Kidney (tissue), 22 donors: ENCODE data around the gene RPP40. TPM values are rescaled to one million over a fixed set of nuclear protein-coding genes. Genes with fewer than 3 reads are reported as not detected.

ENCODE experiments used
- DNase-seq, 5 donors: peaks; one replicate each; pipeline ENCODE4 v3.0.0-alpha.2; 2013 to 2020
- FAIRE-seq: peaks from 2 replicates; lab custom pipeline; 2012; peaks lifted over from hg19 to GRCh38; lab: Jason Lieb, UNC
- H3K27ac ChIP-seq, 2 donors: one replicate each; pipeline ENCODE4 v1.7.0; 2013; ENCODE audit warnings: low read depth in 2 of 2, low read length in 2 of 2, inconsistent platforms in 1 of 2
- H3K27me3 ChIP-seq: one replicate; pipeline ENCODE4 v1.7.1; 2013; ENCODE audit warnings: low read length, inconsistent platforms; ENCODE audit not compliant: control insufficient read depth, insufficient read depth
- H3K36me3 ChIP-seq, 3 donors: one replicate each; pipeline versions ENCODE4 v1.7.0 to v1.7.1; 2013; ENCODE audit warnings: low read length in 3 of 3, control low read depth in 1 of 3, inconsistent platforms in 1 of 3; ENCODE audit not compliant: insufficient read depth in 3 of 3, control insufficient read depth in 2 of 3
- H3K4me1 ChIP-seq, 3 donors: one replicate each; pipeline versions ENCODE4 v1.7.0 to v1.7.1; 2013; ENCODE audit warnings: low read length in 3 of 3, inconsistent platforms in 1 of 3, low read depth in 1 of 3; ENCODE audit not compliant: control insufficient read depth in 2 of 3, insufficient read depth in 2 of 3
- H3K4me3 ChIP-seq, 3 donors: one replicate each; pipeline versions ENCODE4 v1.7.0 to v1.8.1; 2013; ENCODE audit warnings: low read length in 3 of 3, control low read depth in 1 of 3, inconsistent platforms in 1 of 3
- H3K9ac ChIP-seq, 3 donors: one replicate each; pipeline versions ENCODE4 v1.7.0 to v1.7.1; 2013; ENCODE audit warnings: low read length in 3 of 3, control low read depth in 1 of 3, inconsistent platforms in 1 of 3
- H3K9me3 ChIP-seq, 3 donors: one replicate each; pipeline versions ENCODE4 v1.7.0 to v1.7.1; 2013; ENCODE audit warnings: low read length in 3 of 3, control low read depth in 1 of 3, inconsistent platforms in 1 of 3; ENCODE audit not compliant: control insufficient read depth in 2 of 3, insufficient read depth in 1 of 3
- intact Hi-C: fragments of 100-400 bp; cut with DNase I; formaldehyde crosslinking; loops from one replicate; pipeline ENCODE4 v1.11.1; 2022
- long read RNA-seq, 10 donors: library from polyadenylated mRNA in 1 of 10; unstranded in 1 of 10; transcript quantifications; one replicate each; pipeline ENCODE4 v2.0.0 and lab custom pipeline, GENCODE V29; 2021 to 2026
- polyA plus RNA-seq: library from polyadenylated mRNA; stranded (reverse); fragments of 350-450 nt; fragmentation: Illumina TruSeq; extraction: RNeasy Lipid Tissue Mini Kit (QIAGEN cat#74804); gene quantifications from one replicate; pipeline ENCODE4 v1.2.3, GENCODE V29; 2014; ENCODE audit warnings: low read depth, low replicate concordance; ENCODE audit not compliant: insufficient read depth
- total RNA-seq: library from RNA; stranded (reverse); fragmentation: NEBNext Ultra II Directional; extraction: Animal tissue kit (Norgen Biotek cat#: 25700); gene quantifications from one replicate; pipeline ENCODE4 v1.2.1, GENCODE V29; 2021
- TF ChIP-seq, protein P1 (sequence below): IDR thresholded peaks from 3 replicates; pipeline ENCODE4 v1.5.1; 2012; ENCODE audit warnings: mild to moderate bottlenecking, moderate library complexity, borderline replicate concordance; ENCODE audit not compliant: insufficient read depth; ENCODE audit errors: extremely low read depth
- donor health status: control.
- donor health status: control.
- donor health status: control.
- donor health status: control.
- donor health status: control.
- donor health status: DM: yes; HTN: yes; CAD: no.
- donor health status: Normal renal cell carcinoma (clear cell type).

Gene RPP40, protein sequence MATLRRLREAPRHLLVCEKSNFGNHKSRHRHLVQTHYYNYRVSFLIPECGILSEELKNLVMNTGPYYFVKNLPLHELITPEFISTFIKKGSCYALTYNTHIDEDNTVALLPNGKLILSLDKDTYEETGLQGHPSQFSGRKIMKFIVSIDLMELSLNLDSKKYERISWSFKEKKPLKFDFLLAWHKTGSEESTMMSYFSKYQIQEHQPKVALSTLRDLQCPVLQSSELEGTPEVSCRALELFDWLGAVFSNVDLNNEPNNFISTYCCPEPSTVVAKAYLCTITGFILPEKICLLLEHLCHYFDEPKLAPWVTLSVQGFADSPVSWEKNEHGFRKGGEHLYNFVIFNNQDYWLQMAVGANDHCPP
- total RNA-seq (3.7 TPM), polyA plus RNA-seq (7.4 TPM)
- long read RNA-seq, donor 1, partial matches to known transcripts = 0 of 1 reads
- long read RNA-seq, donor 1, other reads (novel, unspliced or antisense) = 0 of 1 reads
- long read RNA-seq, donor 2, transcript RPP40-202 (8 exons, 1,483 nt) = major isoform, 6 of 6 reads
- long read RNA-seq, donor 2, partial matches to known transcripts = 0 of 6 reads
- long read RNA-seq, donor 2, other reads (novel, unspliced or antisense) = 0 of 6 reads
- long read RNA-seq, donor 3, partial matches to known transcripts = 0 of 6 reads
- long read RNA-seq, donor 3, other reads (novel, unspliced or antisense) = 0 of 6 reads
- long read RNA-seq, donor 4, transcript RPP40-202 (8 exons, 1,483 nt) = major isoform, 6 of 9 reads
- long read RNA-seq, donor 4, partial matches to known transcripts = 0 of 9 reads
- long read RNA-seq, donor 4, other reads (novel, unspliced or antisense) = 0 of 9 reads
- long read RNA-seq, donor 5 = 0 reads
- long read RNA-seq, donor 6, transcript RPP40-202 (8 exons, 1,483 nt) = major isoform, 11 of 12 reads
- long read RNA-seq, donor 6, partial matches to known transcripts = 0 of 12 reads
- long read RNA-seq, donor 6, other reads (novel, unspliced or antisense) = 0 of 12 reads
- long read RNA-seq, donor 7, partial matches to known transcripts = 0 of 3 reads
- long read RNA-seq, donor 7, other reads (novel, unspliced or antisense) = 0 of 3 reads
- long read RNA-seq, donor 8, transcript RPP40-202 (8 exons, 1,483 nt) = major isoform, 5 of 7 reads
- long read RNA-seq, donor 8, partial matches to known transcripts = 0 of 7 reads
- long read RNA-seq, donor 8, other reads (novel, unspliced or antisense) = 0 of 7 reads
- long read RNA-seq, donor 9, partial matches to known transcripts = 0 of 1 reads
- long read RNA-seq, donor 9, other reads (novel, unspliced or antisense) = 0 of 1 reads
- long read RNA-seq, donor 10, partial matches to known transcripts = 0 of 4 reads
- long read RNA-seq, donor 10, other reads (novel, unspliced or antisense) = 0 of 4 reads

DNA sequence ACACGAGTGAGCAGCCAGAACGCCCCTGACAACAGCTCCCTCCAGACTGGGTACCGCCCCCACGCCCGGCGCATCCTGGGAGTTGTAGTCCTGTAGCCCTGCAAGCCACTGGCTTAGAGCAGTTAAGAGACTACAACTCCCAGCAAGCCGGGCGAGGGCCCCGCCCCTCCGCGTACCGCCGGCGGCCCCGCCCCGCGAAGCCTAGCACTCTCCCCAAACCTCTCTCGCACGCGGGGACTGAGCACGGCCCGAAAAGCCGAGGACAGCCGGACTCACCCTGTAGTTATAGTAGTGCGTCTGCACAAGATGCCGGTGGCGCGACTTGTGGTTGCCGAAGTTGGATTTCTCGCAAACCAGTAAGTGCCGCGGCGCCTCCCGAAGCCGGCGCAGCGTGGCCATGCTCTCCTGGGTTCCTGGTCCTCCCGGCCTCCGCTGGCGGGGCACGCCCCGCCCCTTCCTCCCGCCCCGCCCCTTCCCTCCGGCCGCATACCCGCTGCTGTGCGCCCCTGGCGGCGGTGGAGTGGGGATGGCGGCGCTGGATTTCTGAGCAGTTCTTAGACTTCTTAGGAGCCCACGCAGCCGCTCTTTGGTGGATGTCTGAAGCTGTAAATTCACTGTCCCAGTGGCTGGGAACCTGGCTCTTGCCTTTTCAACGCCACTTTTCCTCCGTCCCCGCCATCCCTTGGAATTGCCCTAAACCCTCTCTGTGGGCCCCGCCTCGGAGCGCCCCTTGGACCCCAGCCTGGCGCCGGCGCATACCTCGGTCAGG is at the start of gene RPP40:
RPP40 (minus strand) TSS at position 434 of the 769 bp plus-strand sequence; CDS start at position 399, 35 bp downstream.
- no peaks in the 10 kb centered on the region for H3K4me1 ChIP-seq
- TF ChIP-seq, protein P1, sequence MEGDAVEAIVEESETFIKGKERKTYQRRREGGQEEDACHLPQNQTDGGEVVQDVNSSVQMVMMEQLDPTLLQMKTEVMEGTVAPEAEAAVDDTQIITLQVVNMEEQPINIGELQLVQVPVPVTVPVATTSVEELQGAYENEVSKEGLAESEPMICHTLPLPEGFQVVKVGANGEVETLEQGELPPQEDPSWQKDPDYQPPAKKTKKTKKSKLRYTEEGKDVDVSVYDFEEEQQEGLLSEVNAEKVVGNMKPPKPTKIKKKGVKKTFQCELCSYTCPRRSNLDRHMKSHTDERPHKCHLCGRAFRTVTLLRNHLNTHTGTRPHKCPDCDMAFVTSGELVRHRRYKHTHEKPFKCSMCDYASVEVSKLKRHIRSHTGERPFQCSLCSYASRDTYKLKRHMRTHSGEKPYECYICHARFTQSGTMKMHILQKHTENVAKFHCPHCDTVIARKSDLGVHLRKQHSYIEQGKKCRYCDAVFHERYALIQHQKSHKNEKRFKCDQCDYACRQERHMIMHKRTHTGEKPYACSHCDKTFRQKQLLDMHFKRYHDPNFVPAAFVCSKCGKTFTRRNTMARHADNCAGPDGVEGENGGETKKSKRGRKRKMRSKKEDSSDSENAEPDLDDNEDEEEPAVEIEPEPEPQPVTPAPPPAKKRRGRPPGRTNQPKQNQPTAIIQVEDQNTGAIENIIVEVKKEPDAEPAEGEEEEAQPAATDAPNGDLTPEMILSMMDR = peak; percentile 69
- H3K36me3 ChIP-seq = no peaks in the 10 kb centered on the region
- DNase-seq (peak; percentile 98 to 99 (median 98)), FAIRE-seq (no peak)
- no peaks in the 10 kb centered on the region for H3K27me3 ChIP-seq
- no peaks in the 10 kb centered on the region for H3K9me3 ChIP-seq
- peak within 1 kb of the TSS; percentile 64 to 89 (median 74) for H3K9ac ChIP-seq
- peak within 1 kb of the TSS; percentile 80 to 88 (median 88) for H3K4me3 ChIP-seq
- H3K27ac ChIP-seq = peak within 1 kb of the TSS; percentile 72 to 85
- intact Hi-C loops = no loop called here

DNA sequence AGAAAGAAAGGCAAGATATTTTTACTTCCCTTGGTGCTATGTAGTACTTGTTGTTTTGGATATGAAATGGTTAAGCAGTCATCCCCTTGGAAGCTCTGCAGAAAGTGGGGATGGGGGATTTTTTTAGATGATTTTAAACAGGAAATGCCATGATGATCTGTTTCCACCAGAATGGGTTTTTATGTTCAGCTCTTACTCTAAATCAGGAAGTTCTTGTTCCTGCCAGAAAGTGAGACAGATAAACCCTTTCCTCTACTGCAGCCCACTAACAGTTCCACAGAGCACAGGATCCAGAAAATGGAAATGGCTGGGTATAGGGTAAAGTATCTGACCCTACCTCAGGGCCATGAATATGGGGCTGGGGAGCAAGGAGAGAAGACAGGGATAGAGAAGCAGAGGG is 49.2 kb upstream of the RPP40 start:
- no peaks in the 10 kb centered on the region for H3K4me1 ChIP-seq
- intact Hi-C loops = no loop called here
- no peak overlapping the region for H3K9ac ChIP-seq
- no peaks in the 10 kb centered on the region for H3K36me3 ChIP-seq
- TF ChIP-seq, protein P1 = no peak
- H3K9me3 ChIP-seq = peaks cover 0 to 12% (median 6%) of the 10 kb centered on the region in 3 donors
- FAIRE-seq (no peak), DNase-seq (no peak)
- H3K27ac ChIP-seq = no peak overlapping the region
- no peaks in the 10 kb centered on the region for H3K27me3 ChIP-seq
- no peak overlapping the region for H3K4me3 ChIP-seq

DNA sequence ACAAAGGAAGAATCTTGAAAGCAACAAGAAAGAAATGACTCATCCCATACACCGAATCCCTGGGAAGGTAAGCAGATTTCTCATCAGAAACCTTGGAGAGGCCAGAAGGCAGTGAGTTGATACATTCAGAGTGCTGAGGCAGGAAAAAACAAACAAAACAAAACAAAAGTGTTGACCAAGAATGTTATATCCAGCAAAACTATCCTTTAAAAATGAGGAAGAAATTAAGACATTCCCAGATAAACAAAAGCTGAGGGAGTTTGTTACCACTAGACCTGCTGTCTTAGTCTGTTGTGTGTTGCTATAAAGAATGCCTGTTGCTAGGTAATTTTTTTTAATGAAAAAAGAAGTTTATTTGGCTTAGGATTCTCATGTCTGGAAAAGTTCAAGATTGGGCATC is 47.6 kb upstream of the RPP40 start:
- intact Hi-C loops = no loop called here
- no peak for FAIRE-seq
- H3K4me1 ChIP-seq = no peaks in the 10 kb centered on the region
- H3K9ac ChIP-seq = no peak overlapping the region
- TF ChIP-seq, protein P1 = no peak
- no peak overlapping the region for H3K27ac ChIP-seq
- no peaks in the 10 kb centered on the region for H3K27me3 ChIP-seq
- no peaks in the 10 kb centered on the region for H3K36me3 ChIP-seq
- H3K9me3 ChIP-seq = peaks cover 0 to 12% (median 6%) of the 10 kb centered on the region in 3 donors
- DNase-seq = no peak
- H3K4me3 ChIP-seq = no peak overlapping the region
